Stimulated activated CD4-positive, alpha-beta T cell treated with anti-CD3 and anti-CD28 coated beads, TNF-alpha, amount 100 ng/mL, for 24 hours (primary cell): ENCODE data around the gene RHEBL1.
A peak's percentile ranks its signal among the peaks of the same experiment; 100 is the strongest.
"Not testable (repeated sequence)": the region's sequence is repeated elsewhere in the genome, so short reads cannot be mapped to it uniquely, and the experiment has no call there.

ENCODE experiments used
- DNase-seq, 3 experiments: peaks; one replicate each; pipeline ENCODE4 v3.0.0-alpha.2; 2020; ENCODE audit warnings: low read depth in 3 of 3

Gene RHEBL1

GRCh38 chr12:49089821-49090773 is 20.3 kb upstream of the RHEBL1 start:
- DNase-seq: peak in 1 of 3 experiments; percentile 29

- no peak for DNase-seq
These were observed 19.2 kb upstream of the RHEBL1 start for GRCh38 chr12:49088932-49089330.

GRCh38 chr12:49088150-49088931 is 18.6 kb upstream of the RHEBL1 start:
- peak; percentile 42 to 62 (median 60) for DNase-seq

DNA sequence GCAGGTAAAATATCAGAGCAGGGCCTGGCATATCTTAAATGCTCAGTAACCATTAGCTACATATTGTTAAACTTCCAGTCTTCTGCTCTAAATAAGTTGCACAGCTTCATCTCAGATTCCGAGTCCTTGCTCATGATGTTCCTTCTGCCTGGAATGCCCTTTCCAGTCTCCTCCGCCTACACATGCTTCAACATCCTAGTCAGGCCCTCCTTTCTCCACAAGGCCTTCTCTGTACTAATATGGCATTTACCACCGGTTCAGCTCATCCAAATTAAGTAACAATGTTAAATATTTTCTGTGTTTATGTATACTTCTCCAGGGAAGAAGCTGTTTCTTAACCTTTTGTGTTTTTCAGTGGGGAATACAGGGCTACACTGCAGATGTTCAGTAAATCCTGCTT is 16.3 kb upstream of the RHEBL1 start:
- DNase-seq: no peak

- no peak for DNase-seq
These were observed 14.7 kb upstream of the RHEBL1 start for GRCh38 chr12:49084438-49084837.

GRCh38 chr12:49079793-49080192 is 10.0 kb upstream of the RHEBL1 start:
- DNase-seq: no peak

- no peak for DNase-seq
These were observed 1.2 kb upstream of the RHEBL1 start for GRCh38 chr12:49070971-49071370.

- no peak for DNase-seq
These were observed 786 bp downstream of the RHEBL1 start for GRCh38 chr12:49068879-49069506.

DNA sequence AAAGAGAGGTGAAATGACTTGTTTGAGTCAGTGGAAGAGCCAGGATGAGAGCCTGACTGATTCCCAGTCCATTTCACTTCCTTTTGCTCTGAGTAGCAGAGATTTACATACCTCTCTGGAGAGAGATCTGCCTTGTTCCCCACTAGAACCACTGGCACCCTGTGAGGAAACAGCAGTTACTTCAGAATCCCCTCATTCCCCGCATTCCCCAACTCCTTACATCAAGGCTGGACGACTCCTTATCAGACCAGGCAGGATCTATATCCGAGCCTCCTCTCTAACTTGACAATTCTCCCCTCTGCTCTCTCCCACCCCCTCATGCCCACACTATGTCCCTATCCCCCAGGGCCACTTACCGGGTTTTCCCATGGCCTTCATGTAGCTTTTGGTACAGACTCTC is 3.7 kb downstream of the RHEBL1 start:
- no peak for DNase-seq

GRCh38 chr12:49064767-49065152 is 5.0 kb downstream of the RHEBL1 start:
- no peak for DNase-seq

GRCh38 chr12:49061916-49062315 is 7.9 kb downstream of the RHEBL1 start:
- not testable (repeated sequence) for DNase-seq

DNA sequence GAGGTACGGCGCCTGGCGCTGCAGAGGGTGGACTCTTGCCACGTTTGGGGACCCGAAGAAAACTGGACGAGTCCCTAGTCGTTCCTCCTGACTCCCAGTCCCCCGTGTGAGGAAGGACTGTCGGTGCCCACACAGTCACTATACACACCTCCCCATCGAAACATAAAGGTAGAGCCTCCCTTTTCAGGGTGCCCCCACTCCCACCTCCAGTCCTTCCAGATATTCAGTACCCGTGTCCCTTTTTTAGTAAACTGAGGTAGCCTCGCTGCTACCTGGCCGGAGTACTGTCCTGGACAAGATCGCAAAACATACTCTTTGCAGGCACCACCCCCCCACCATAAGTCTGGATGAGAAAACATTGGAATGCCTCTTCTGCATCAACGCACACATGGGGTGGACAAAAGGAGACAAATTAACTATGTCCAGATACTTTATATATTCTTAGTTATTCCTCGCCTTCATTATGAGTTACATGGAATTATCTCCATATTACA is 8.6 kb downstream of the RHEBL1 start:
- DNase-seq: no peak

DNA sequence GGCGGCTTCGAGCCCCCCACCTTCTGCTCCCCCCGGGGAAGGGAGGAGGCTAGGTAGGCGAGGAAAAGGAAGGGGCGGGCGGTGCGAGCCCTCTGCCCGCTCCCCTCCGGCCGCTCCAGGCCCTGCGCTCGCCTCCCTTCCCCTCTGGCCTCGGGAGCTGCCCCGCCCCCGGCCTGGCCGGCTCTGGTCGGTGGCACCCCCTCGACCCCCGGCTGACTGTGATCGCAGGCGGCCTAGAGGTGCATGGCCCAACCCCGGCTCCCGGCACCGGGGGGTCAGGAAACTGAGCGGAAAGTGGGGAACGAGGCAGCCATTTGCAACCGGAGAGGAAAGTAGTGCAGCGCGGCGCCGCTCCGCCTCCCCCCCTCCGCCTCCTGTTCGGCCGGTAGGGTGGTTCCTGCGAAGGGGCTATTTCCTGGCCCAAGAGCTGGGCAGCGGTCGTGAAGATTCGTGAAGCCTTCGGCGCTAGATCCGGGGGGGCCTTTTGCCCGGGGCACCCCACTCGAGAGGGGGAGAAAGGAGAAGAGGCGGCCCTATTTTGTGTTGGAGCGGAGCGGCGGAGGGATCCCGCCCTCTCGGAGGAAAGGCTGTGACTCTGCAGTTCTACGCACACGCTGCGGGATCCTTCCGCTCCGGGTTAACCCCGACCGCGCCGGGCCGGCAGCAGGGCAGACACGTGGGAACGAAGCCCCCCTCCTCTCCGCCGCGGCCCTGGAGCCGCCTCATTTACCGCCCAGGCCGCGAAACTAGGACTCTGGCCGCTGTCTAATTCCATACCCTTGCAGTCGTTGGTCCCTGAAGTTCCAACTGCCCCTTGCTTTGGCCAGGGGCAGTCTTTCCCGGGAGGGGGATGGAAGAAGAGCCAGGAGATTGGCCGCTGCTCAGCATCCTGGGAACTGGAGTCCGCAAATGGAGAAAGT is 9.3 kb downstream of the RHEBL1 start, which contains the start of gene KMT2D:
Gene KMT2D, minus strand, starts transcription at position 558 of the 920 bp plus-strand sequence. CDS start 5,470 bp downstream, outside the sequence.
- DNase-seq: peak; percentile 78 to 89 (median 81)

DNA sequence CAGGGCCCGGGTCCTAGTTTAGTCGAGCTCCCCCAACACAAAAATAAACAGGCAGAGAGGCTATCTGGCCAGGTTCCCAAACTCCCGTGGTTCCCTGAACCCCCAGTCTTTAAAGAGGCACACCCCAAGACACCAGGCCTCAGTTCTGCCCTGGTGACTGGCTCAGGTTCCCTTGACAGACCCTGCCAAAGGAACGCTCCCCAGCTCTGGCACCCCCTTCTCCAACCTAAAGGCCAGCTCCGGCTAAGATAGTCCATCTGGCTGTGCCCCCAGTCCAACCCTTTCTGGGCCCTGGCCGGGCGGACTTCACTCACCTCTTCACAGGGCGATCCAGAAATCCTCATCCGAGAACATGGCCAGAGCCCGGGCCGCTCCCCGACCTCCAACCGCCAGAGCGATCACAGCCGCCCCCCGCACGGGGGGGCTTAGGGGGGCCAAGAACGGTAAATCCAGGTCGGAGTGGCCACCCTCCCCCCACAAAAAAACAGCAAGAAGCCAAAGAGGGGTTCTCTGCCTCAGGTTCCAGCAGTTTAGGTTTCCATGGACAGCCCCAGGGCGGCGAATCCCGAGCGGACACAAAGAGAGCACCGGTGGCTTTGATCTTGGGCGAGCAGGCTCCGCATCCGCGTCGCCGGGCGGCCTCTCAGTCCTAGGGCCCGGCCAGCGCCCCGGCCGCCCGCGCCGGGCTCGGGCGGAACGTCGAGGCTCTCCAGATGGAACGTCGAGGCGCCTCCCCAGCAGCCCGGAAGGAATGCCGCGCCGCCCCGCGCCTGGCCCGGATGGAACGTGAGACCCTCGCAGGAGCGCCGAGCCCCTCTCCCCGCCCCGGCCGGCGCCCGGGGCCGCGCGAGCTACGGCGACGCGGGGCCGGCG is 10.2 kb downstream of the RHEBL1 start:
- DNase-seq: peak in 1 of 3 experiments; percentile 16

DNA sequence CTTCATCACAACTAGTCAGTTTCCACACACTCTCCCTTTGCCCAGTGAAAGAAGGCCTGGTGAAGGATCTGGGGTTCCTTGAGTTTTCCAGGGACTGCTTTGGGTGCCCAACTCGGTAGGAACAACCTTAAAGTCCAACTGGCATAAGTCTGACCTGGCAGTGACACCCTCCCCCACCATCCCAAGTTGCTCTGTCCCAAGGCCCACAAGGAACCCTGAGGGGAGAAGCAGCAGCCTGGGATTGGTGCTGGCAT is 10.8 kb downstream of the RHEBL1 start:
- DNase-seq: no peak

- no peak for DNase-seq
These were observed 11.3 kb downstream of the RHEBL1 start for GRCh38 chr12:49058366-49059044.

DNA sequence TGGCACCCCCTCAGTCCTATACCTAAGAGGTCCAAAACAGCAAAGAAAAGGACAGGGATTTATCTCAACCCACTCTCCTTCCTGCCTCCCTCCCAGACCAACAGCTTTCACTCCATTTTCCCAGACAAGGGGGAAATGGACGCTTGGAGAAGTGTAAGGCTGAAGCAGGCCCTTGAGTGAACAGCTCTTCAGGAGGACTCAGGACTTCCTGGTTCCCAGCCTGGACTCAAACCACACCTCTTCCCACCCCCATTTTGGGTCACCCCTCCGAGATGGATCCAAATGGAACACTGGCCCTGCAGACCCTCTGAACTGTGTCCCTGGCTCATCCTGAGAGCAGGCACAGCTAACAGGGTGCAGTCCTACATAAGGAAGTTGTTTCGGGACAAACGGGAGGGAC is 11.9 kb downstream of the RHEBL1 start:
- no peak for DNase-seq

DNA sequence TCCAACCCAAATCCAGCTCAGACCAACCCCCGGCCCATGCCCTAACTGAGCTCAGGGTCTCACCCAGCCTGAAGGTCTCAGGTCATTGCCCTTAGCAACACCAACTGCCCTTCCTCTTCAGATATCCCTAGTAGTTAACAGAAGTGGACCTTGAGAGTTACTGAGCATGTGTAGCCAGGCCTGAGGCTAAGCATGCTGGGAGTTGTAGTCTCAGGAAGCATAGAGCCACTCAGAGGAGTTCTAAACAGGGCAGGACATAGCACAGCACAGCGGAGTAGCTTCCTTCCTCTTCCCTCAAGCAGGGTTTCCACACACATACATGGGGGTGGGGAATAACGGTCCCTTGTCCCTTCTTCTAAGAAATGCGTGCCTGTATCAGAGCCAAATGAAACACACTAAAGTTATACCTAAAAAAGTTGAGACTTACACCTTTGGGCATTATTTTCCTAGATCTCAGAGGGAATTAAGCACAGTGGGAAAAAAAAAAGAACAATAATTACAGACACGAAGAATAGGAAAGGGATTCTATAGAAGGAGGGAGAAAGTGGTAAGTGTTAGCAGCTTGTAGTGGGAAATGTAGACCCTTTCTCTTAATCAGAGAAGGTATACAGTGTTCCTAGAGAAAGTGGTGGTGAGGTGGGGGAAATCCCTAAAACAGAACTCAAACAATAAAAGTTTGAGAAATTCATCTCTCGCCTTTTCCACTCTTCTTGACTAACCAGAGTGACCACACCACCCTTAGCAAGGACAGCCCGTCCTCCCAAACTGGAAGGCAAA is 13.6 kb downstream of the RHEBL1 start:
- peak in 2 of 3 experiments; percentile 22 to 36 for DNase-seq

DNA sequence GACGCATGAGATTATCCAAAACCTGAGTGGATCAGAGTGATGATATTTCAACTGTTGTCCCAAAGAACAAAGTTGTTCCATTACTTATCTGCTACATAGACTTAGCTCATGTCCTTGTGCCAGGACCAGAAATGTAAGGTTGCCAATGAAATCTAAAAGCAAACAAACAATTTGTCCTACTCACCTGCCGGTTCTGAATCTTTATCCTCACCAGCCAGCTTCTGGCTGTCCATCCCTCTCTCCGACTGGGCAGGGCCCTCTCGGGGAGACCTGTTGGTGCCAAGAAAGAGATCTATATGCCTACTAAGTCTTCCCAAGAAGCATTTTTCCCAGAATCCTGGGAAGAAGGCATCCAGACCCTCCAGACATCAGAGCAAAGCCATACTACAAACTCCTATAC is 14.7 kb downstream of the RHEBL1 start:
- no peak for DNase-seq
